ENCODE results near the gene VWC2.

DNA sequence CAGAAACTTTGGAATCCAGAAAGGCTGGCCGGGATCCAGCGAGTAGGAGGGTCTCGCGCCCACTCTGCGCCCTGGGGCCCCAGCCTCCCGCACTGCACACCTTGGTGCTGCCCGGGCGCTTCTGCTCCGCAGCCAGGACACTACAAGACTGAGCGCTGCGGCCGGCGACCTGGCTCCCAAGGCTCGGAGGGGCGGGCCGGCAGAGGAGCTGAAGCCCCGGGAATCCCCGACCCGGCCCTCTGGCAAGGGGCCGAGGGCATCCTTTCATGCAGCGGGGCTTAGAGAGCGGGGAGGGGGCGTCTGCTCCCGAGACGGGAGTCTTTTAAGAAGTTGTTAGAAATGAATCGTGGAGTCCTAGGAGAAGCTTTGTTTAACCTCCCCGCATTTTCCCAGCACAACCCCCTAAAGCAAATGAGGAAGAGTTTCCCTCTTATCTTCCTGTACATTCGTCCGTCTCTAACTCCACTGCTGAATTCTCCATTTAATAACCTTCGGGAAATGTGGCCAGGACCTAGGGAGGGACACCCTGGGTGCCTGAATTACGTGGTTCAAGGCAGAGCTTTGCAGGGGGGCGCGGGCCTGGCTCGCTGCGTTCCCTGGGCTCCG, 1.1 kb downstream of the VWC2 start:
- TF ChIP-seq RARB (CRISPR knock-in tag; IDR thresholded peaks at IDR 0.05) (no peak), ZNF8 (CRISPR knock-in tag; IDR thresholded peaks at IDR 0.05) (no peak), PATZ1 (CRISPR knock-in tag; IDR thresholded peaks at IDR 0.05; ENCODE audit: borderline replicate concordance) (no peak), ZNF70 (CRISPR knock-in tag; IDR thresholded peaks at IDR 0.05) (no peak), ISL1 (CRISPR knock-in tag; IDR thresholded peaks at IDR 0.05) (no peak), ARNTL (CRISPR knock-in tag; IDR thresholded peaks at IDR 0.05; ENCODE audit: borderline replicate concordance, low read depth) (no peak)
- TF ChIP-seq, protein P1, sequence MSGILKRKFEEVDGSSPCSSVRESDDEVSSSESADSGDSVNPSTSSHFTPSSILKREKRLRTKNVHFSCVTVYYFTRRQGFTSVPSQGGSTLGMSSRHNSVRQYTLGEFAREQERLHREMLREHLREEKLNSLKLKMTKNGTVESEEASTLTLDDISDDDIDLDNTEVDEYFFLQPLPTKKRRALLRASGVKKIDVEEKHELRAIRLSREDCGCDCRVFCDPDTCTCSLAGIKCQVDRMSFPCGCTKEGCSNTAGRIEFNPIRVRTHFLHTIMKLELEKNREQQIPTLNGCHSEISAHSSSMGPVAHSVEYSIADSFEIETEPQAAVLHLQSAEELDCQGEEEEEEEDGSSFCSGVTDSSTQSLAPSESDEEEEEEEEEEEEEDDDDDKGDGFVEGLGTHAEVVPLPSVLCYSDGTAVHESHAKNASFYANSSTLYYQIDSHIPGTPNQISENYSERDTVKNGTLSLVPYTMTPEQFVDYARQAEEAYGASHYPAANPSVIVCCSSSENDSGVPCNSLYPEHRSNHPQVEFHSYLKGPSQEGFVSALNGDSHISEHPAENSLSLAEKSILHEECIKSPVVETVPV (CRISPR knock-in tag; IDR thresholded peaks at IDR 0.05) = no peak
- TF ChIP-seq, protein P2, sequence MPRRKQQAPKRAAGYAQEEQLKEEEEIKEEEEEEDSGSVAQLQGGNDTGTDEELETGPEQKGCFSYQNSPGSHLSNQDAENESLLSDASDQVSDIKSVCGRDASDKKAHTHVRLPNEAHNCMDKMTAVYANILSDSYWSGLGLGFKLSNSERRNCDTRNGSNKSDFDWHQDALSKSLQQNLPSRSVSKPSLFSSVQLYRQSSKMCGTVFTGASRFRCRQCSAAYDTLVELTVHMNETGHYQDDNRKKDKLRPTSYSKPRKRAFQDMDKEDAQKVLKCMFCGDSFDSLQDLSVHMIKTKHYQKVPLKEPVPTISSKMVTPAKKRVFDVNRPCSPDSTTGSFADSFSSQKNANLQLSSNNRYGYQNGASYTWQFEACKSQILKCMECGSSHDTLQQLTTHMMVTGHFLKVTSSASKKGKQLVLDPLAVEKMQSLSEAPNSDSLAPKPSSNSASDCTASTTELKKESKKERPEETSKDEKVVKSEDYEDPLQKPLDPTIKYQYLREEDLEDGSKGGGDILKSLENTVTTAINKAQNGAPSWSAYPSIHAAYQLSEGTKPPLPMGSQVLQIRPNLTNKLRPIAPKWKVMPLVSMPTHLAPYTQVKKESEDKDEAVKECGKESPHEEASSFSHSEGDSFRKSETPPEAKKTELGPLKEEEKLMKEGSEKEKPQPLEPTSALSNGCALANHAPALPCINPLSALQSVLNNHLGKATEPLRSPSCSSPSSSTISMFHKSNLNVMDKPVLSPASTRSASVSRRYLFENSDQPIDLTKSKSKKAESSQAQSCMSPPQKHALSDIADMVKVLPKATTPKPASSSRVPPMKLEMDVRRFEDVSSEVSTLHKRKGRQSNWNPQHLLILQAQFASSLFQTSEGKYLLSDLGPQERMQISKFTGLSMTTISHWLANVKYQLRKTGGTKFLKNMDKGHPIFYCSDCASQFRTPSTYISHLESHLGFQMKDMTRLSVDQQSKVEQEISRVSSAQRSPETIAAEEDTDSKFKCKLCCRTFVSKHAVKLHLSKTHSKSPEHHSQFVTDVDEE (CRISPR knock-in tag; IDR thresholded peaks at IDR 0.05) = no peak
- TF ChIP-seq, protein P3, sequence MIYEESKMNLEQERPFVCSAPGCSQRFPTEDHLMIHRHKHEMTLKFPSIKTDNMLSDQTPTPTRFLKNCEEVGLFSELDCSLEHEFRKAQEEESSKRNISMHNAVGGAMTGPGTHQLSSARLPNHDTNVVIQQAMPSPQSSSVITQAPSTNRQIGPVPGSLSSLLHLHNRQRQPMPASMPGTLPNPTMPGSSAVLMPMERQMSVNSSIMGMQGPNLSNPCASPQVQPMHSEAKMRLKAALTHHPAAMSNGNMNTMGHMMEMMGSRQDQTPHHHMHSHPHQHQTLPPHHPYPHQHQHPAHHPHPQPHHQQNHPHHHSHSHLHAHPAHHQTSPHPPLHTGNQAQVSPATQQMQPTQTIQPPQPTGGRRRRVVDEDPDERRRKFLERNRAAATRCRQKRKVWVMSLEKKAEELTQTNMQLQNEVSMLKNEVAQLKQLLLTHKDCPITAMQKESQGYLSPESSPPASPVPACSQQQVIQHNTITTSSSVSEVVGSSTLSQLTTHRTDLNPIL (CRISPR knock-in tag; IDR thresholded peaks at IDR 0.05; ENCODE audit: low read depth) = no peak

All from SK-N-SH treated with all-trans-retinoic acid at 6 μM for 48 hours (cell line).